GM21723 (cell line): ENCODE data around the gene S100A14.

Experiments
- ATAC-seq: cut with Tn5 transposase; IDR thresholded peaks from one replicate; pipeline ENCODE4 v1.9.1; 2021; ENCODE audit warnings: mild to moderate bottlenecking, moderate library complexity; ENCODE audit not compliant: unreplicated experiment

Gene S100A14

DNA sequence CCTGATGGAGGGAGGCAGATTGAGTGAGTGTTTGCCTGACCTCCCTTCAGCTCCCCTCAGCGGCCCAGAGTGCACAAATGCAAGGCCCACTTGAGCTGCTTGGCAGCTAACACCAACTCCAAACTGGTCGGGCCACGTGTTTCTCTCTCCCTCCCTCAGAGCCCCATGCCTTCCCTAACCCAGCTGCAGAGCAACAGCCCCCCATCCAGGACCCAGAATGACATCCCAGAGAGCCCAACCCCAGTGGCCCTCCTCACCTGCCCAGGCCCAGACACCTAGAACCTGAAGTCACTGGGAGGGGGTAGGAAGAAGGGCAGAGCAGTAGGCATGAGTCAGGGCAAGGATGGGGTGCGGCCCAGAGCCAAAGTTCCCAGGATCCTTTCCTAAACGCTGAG lies 789 bp upstream of the S100A14 start:
- ATAC-seq = no peak

DNA sequence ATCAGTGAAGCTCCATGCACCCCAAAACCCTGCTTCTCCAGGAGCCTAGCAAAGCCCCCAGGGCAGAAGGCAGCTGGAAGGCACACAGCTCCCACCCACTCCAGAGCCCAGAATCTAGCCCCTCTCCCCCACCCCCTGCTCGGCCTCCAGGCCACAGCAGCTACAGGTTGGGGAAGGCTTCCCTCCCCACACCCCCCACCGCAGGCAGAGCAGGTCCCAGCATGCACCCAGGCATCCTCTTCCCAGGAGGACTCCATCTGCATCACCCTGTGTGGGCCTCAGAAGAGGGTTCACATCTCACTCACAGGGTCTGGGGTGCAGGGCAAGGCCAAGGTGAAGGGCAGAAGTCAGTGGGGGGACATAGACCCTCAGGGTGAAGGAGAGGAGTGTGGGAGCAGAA lies 719 bp downstream of the S100A14 start:
- ATAC-seq = no peak

DNA sequence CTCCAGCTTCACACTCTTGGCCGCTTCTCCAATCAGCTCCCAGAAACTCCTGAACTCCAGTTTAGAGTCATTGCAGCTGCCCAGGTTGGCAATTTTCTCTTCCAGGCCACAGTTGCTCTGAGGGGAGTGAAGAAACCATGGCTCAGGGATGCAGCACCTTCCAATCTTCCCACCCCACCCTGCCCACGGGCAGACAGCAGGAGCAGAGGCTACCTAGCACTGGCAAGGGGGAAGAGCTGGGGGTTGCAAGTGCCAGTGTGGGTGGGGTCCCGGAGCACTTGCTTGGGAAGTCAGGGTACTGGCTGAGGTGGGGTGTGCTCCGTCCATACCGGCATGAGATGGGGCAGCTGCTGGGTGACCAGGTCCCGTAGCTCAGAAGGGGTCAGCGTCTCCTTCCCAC lies 1.2 kb downstream of the S100A14 start:
- no peak for ATAC-seq

DNA sequence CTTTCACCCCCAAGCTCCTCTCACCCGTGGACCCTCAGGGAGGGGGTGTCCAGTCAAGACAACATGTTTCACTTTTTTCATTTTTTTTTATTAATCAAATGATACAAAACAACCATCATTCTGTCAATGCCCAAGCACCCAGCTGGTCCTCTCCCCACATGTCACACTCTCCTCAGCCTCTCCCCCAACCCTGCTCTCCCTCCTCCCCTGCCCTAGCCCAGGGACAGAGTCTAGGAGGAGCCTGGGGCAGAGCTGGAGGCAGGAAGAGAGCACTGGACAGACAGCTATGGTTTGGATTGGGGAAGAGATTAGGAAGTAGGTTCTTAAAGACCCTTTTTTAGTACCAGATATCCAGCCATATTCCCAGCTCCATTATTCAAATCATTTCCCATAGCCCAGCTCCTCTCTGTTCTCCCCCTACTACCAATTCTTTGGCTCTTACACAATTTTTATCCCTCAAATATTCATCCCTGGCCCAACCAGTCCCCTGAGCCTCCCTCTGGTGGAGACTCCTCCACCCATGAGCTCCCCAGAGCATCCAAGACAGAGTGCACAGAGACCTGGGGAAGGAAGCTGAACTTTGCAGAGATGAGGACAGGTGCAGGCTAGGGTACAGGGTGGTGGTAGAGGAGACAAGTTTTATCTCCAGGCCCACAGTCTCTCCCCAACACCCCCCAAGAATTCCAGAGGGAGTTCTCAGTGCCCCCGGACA lies 1.8 kb downstream of the S100A14 start:
- ATAC-seq = no peak

DNA sequence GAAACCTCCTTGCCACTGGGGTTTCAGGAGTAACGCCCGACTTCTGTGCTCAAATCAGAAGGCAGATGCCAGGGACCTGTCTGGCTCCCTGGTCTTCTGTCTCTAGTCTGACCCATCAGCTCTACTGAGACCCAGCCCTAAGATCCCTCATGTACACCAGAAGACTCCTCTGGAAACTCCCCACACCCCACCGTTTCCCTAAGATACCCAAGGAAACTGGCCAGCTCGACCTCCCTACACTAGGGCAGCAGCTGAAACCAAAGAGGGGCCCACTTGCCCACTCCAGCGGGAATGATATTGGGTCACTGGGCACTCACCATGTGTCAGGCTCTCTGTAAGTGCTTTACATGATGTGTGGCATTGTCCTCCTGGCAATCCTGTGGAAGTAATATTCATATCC lies 2.7 kb downstream of the S100A14 start:
- ATAC-seq = no peak

DNA sequence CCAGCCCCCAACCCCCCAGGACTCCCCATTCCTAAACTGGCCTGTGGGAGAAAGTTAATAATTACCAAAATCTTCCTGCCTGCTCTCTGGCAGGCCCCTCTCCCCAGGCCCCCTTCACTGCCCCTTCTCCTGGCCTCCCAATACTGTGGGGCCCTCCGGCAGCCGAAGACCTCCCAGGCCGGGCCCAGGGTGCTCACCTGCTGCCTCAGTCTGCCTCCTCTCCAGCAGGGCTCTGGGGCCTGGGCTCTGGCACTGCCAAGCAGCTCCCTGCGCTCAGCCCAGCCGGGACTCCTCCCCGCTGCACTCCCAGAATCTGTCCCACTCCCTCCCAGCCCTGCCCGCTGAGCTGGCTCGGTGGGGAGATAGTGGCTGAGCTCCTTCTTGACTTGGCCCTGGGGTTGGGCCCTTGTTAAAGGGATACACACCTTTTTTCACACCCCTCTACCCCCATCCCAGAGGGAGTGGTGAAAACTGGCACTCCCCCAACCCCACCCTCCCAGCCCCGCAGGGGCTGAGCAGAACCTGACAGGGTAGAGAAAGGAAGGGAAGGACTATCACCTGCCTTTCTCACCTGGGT lies 3.3 kb downstream of the S100A14 start, which contains the start of gene S100A16:
Gene S100A16 (minus strand): TSS at position 383 of the 577 bp plus-strand sequence. CDS start 4,986 bp downstream, outside the sequence.
- ATAC-seq = no peak

DNA sequence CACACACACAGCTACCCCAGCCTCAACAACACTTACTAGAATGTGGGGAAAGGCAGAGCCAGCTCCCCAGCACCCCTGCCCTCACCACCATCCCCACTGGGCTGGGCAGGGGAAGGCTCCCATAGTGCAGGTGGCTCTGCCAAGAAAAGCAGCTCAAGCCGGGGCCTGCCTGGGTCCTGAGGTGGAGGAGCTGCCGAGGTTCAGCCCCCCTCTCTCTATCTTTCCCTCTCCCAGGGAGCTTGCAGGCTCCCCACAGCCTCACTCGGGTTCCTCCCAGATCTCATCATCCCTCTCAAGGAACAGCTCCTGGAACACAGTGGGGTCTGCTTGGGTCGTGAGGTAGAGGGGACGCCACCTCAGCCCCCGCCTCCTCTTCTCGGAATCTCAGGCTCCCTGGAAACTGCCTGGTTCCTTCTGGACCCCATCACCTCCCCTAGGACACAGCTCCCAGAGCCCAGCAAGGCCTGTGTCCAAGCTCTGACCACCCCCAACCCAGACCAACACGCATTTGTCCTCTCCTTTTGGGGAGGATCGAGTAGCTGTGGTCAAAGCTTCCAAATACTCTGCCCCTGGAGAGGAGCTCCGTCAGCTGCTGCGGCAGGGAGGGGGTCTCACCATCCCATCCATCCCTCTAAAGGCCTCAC lies 3.9 kb downstream of the S100A14 start:
- no peak for ATAC-seq

DNA sequence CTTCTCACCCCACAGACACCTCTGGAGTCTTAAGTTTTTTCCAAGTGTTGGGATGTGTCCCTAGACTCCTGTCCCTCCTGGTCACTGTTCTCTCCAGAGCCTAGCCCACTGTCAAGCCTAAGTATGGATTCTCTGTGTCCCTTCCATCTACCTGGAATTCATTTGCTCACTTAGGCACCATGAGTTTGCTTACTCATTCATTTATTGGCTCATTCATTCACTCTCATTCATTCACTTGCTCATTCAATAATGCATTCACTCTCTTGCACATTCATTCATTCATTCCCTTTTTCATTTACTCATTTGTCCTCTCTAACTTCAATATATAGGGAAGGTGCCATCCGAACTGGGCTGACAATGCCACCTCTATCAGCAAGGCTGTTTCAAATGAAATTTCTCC lies 4.8 kb downstream of the S100A14 start:
- ATAC-seq = no peak

DNA sequence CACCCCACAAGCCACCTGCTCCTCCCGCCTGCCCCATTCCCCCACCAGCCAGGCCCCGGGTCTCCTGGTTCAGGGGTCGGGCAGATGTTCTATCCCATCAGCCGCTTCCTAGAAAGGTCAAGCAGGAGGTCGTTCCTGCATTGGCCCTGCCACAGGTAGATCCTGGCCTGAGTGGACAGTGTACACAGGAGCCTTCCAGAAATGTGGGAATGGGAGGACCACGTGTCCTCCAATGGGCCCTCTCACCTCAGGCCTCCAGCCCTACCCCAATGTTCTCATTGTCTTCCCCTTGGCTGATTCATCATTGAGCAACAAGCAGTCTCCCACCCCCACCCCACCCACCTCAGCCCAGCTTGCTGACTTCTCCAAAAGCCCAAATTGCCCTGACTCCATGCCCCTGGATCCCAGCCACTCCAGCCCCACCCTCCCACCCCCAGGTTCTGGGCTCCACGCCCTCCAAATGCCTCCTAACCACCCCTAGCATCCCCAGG lies 5.3 kb downstream of the S100A14 start:
- no peak for ATAC-seq

DNA sequence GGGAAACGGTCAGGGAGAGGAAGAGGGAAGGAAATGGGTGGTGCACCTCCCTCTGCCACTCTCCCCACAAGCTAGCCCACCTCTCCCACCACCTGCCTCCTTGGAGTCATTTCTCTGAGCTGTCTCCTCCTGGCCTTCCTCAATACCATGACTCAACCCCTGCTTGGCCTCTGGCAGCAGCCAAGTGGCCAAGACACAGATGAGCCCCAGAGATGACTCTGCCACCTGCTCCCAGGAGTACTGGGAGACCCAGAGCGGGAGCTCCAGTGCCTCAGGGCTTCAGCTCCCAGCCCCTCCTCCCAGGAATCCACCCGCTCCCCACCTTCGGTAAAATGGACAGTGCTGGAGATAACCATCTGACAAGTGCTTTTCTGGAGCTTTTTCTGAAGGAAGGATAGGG lies 5.8 kb downstream of the S100A14 start:
- no peak for ATAC-seq

DNA sequence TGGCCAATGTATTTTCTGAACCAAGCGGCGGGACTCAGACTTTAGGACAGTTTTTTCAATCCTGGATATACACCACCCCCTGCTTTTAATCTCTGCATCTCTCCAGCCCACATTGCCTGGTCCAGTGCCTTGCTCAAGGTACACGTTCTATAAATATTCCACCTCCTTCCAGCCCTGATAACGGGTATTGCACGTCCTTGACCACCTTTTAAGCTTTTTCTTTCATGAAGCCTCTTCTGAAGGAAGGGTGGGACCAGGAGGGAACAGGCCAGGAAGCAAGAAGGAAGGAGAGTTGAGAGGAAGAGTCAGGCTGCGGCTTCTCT lies 6.6 kb downstream of the S100A14 start:
- no peak for ATAC-seq

DNA sequence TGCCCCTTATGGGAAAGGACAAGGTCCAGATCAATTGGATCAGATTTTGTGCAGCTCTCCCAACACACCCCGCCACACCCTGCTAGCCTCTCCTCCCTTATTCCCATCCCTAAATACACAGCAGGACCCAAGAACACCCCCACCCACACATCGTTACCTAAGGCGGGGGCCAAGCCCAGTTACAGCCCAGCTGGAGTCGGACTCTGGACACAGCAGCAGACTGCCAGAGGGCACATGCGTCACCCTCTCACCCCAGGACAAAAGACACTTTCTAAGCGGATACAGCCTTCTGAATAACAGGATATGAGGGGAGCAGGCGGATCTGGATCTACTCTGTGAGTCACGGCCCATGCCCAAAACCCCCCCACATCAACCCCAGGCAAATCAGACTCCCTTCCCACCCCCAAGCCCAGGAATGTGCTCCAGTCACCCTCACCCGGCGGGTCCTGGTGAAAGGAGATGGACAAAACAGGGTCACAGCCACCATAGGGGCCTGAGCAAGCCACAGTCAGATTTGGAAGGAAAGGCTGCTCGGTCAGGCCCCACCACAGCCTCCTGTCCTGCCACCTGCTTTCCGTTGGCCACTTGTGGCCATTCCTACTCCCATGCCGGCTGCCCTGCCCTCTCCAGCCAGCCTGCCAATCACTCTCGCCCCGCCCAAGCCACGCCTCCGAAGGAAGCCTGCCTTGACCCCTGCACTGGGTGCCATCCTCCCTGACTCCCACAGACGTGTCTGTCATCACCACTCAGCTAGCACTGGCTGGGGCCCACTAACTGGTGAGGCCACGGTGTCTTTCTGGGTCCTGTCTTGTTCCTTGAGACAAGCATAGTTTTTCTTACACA lies 7.2 kb downstream of the S100A14 start:
- ATAC-seq = no peak

DNA sequence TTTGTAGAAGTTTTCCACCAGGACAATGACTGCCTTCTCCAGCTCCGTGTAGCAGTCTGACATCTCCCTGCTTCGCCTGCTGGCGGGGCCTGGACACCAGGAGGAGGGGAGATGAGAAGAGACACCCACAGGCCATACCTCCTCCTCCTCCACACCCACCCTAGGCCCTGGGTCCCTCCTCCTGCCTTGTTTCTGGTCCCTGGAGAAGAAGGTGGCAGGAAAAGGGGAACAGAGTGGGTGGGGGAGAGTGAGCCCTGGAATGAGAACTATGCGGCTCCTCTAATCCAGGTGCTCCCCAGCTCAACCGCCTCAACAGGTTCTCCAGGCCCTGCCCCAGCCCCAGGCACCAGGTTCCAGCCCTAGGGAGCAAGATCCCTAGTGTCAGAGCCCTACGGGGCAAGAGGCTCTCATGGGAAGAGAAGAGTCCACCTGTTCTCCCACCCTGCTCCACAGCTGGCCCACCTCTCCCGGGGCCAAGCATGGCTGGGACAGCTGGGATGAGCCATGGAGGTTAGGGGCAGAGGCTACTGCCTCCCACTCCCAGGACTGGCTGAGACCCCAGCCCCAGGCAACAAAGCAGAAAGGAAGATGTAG lies 7.9 kb downstream of the S100A14 start:
- ATAC-seq = no peak

DNA sequence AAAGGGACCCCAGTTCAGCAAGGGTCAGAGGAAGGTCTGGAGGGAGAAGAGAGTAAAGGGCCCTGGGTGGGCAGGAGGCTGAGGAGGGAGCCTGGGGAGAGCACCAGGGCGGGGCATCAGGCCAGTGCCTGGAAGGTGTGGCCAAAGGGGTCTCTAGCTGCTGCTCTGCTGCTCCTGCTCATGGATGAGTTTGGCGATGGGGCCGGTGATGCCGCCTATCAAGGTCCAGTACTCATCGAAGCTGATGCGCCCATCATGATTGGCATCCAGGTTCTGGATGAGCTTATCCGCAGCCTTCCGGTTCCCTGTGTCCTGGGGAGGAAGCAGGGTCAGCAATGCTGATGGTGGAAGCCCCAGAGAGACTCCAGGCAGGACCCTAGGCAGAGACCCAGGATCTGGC lies 8.7 kb downstream of the S100A14 start:
- no peak for ATAC-seq

DNA sequence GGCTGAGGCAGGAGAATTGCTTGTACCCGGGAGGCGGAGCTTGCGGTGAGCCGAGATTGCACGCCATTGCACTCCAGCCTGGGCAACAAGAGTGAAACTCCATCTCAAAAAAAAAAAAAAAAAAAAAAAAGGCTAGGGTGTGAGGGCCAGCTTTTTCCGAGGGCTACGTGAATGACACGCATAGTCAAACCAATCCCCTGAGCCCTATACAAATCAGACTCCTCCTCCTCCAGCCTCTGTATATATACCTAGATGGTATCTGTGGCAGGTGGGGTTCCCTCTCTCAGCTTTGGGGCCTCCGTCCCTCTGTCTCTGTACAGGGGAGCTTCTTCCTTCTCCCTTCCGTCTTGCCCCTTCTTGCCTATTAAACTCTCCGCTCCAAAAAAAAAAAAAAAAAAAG lies 9.9 kb downstream of the S100A14 start:
- ATAC-seq = no peak

DNA sequence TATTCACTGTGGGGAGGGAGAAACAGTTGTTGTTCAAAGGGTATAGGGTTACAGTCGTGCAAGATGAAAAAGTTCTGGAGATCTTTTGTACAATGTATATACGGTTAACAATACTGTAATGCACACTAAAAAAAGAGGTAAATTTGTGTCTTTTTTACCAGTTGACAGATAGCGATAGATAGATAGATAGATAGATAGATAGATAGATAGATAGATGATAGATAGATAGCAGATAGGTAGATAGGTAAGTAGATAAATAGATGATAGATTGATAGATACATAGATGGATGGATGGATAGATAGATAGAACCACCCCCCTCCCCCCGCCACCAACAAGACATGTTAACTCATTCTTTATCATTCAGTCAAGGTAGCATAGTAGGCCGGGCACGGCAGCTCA lies 13.4 kb downstream of the S100A14 start:
- ATAC-seq = no peak

DNA sequence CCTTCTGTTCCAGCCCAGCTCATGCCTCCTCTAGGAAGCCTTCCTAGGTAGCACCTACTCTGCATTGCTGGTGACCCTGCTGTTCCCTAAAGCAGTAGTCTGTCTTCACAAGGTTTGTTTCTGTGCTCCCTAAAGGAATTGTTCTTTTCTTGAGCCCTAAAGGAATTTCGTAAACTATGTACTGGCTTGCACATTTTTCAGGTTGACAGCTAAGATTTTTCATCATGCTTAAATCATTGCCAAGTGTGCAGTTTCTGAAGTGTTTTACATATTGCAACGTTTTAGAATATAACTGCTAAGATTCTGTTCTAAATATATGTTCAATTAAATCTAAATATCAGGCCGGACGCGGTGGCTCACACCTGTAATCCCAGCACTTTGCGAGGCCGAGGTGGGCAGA lies 16.3 kb downstream of the S100A14 start:
- ATAC-seq = no peak

DNA sequence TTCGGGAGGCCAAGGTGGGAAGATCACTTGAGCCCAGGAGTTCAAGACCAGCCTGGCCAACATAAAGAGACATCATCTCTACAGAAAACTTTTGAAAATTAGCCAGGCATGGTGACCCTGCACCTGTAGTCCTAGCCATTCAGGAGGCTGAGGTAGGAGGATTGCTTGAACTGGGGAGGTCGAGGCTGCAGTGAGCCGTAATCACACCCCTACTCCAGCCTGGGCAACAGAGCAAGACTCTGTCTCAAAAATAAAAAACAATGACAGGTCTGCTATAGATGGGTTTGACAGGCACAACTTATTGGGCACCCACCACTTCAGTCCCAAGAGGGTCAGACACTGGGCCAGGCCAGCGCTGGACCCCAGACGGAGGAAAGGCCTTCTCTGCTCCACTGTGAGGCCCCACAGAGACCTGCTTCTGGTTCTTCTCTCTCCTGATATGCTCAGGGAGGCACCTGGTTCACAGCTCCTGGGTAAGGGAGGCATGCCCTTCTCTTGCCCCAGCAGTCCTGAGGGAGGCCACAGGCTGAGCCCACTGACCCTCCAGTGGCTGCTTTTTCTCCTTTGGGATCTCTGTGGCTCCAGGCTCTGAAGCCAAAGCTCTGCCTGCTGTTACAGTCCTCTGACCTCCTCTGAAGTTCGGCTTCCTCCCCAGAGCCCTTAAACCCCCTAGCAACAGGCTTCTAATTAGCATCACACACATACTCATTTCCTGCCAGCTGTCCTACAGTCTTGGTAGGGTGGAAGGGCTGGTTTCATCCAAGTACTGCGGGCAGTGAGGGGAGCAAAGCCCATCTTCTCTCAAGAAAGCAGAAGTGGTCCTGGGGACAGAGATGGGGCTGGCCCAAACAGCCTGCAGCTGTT lies 17.6 kb downstream of the S100A14 start:
- peak; percentile 99 for ATAC-seq

DNA sequence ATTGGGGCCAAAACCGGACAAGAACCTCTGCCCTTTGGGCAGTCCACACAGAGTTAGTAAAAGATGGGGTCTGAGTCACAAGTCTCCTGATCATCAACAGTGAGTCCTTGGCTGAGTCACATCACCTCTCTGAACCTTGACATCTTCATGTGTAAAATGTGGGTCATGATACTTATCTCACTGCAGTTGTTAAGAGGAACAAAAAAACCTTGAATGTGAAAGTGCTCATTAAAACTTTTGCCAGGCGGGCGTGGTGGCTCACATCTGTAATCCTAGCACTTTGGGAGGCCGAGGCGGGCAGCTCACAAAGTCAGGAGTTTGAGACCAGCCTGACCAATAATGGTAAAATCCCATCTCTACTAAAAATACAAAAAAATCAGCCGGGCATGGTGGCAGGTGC lies 18.9 kb downstream of the S100A14 start:
- ATAC-seq = no peak

DNA sequence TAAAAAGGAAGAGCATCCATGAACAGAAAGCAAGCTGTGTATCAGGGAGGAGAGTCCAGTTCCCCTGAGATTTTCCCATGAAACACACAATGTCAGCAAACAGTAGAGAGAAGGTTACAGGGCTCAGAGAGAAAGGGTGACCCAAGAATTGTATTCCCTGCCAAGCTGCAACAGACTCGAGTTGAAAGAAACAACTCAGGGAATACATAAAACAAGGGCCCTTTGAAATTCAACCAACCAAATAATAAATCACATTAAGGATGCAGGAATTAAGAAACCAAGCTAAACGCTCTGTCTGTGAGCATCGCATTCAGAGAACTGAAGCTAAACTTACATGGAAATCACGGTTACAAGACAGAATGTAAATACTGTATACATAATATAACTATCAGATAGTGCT lies 23.4 kb downstream of the S100A14 start:
- ATAC-seq = no peak
